Cardiac muscle cell (in vitro differentiated cells and primary cell): ENCODE data around the gene HSD17B8. TPM values are rescaled to one million over a fixed set of nuclear protein-coding genes. Genes with fewer than 3 reads are reported as not detected.

Experiments used
- DNase-seq, 2 donors: peaks; one replicate each; pipeline versions ENCODE4 v3.0.0 to v3.0.0-alpha.2; 2010 to 2017; ENCODE audit warnings: low read depth in 1 of 2, low spot score in 1 of 2
- H3K27ac ChIP-seq: fragments of 200-600 bp; sonication (generic); 2 replicates; pipeline ENCODE4 v1.5.1; 2016
- H3K27me3 ChIP-seq: fragments of 200-600 bp; sonication (generic); 2 replicates; pipeline ENCODE4 v1.6.0; 2016; ENCODE audit warnings: control low read depth
- H3K36me3 ChIP-seq: fragments of 200-600 bp; sonication (generic); 2 replicates; pipeline ENCODE4 v1.5.1; 2016; ENCODE audit warnings: control low read depth
- H3K4me1 ChIP-seq: fragments of 200-600 bp; sonication (generic); 2 replicates; pipeline ENCODE4 v1.8.1; 2017; ENCODE audit warnings: low read depth, mild to moderate bottlenecking, mixed run types
- H3K4me3 ChIP-seq: fragments of 200-600 bp; sonication (generic); 2 replicates; pipeline ENCODE4 v1.5.1; 2016; ENCODE audit warnings: mild to moderate bottlenecking
- H3K9me3 ChIP-seq: fragments of 200-600 bp; sonication (generic); 2 replicates; pipeline ENCODE4 v1.5.1; 2017; ENCODE audit warnings: low read depth, mild to moderate bottlenecking, control low read depth
- polyA plus RNA-seq: library from polyadenylated mRNA; unstranded; fragments of >200 nt; fragmentation: Nextera tagmentation; extraction: Ambion mirVana; gene quantifications from 2 replicates; pipeline ENCODE4 v1.2.1, GENCODE V29; 2016
- total RNA-seq: library from RNA; depleted of rRNA; stranded (reverse); fragments of >200 nt; gene quantifications from 2 replicates; pipeline ENCODE4 v1.2.3, GENCODE V29; 2016
- TF ChIP-seq, protein P1 (sequence below): IDR thresholded peaks from 2 replicates; pipeline ENCODE4 v1.5.1; 2012; ENCODE audit warnings: low read depth, mild to moderate bottlenecking, low read length

Gene HSD17B8
- total and polyA plus RNA-seq, 2 experiments from 2014 or later, result 45.4 to 47.6 TPM

DNA sequence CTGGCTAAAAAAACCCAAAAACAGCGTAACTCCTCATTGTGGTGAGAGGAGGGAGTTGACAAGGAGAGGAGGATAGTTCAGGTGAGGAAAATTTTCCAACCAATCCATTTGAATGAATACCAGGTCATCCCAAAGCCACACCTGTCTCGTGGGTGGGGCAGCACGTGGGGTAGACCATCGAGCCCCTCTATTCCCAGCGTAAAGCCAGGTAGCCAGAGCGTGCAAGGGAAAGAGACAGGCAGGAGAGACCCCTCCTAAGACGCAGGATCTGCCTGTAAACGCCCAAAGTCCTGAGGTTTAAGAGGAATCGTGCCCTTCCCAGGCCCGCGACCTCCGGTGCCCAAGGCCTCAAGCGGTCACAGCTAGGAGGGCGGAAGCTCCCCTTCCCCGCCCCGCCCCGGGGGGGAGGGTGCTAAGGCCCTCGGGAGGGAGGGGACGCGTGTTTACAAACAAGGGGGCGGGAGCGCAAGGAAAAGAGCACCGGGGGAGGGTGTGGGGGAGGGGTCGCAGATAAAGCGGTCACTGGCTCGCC lies 4.7 kb upstream of the HSD17B8 start:
- peaks cover 17% of the 10 kb centered on the region for H3K36me3 ChIP-seq
- DNase-seq, result peak in 1 of 2 donors; percentile 70
- H3K27ac ChIP-seq, result peak overlapping the region; percentile 95
- H3K4me1 ChIP-seq, result peaks cover 24% of the 10 kb centered on the region
- no peaks in the 10 kb centered on the region for H3K9me3 ChIP-seq
- H3K27me3 ChIP-seq, result no peaks in the 10 kb centered on the region
- TF ChIP-seq, protein P1, sequence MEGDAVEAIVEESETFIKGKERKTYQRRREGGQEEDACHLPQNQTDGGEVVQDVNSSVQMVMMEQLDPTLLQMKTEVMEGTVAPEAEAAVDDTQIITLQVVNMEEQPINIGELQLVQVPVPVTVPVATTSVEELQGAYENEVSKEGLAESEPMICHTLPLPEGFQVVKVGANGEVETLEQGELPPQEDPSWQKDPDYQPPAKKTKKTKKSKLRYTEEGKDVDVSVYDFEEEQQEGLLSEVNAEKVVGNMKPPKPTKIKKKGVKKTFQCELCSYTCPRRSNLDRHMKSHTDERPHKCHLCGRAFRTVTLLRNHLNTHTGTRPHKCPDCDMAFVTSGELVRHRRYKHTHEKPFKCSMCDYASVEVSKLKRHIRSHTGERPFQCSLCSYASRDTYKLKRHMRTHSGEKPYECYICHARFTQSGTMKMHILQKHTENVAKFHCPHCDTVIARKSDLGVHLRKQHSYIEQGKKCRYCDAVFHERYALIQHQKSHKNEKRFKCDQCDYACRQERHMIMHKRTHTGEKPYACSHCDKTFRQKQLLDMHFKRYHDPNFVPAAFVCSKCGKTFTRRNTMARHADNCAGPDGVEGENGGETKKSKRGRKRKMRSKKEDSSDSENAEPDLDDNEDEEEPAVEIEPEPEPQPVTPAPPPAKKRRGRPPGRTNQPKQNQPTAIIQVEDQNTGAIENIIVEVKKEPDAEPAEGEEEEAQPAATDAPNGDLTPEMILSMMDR, result no peak
- peak overlapping the region; percentile 66 for H3K4me3 ChIP-seq

DNA sequence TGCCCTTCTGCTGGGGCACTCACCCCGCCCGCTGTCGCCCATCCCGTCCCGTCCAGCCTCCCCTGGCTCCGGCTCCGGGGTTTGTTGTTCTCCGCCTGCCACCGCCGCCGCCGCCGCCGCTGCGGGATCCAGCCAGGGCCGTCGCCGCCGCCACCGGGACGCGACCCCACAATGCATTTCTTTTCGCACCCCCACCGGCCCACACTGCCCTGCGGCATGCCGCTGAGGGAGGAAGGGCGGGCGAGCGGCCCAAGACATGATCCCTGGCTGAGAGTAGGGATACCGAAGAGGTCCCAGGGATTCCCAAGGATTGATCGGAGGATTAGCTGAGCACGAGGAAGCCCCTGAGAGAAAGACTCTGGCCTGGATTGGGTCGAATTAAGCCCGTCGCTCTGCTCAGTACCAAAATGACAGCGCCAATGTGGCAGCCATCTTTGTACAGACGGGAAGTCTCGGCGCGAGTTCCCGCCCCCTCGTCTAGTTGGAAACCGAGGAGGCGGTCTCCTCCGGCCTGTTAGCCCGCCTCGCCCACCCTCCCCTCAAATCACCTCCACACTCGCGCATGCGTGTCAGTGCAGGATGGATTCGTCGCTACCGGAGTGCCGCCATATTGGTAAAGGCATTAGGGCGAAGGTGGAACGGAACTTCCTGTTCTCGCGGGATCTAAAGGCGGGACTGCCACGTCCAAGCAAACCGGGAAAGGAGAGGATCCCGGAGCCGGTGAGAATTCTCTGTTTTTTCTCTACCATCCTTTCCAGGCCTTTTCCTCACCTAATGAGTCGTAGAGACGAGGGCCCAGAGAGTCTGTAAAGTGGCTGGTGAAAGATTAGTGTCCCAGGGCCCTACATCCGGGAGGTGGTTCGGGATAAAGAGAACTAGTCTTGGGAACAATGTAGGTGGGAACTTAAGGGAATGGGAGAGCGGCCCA lies 4.0 kb upstream of the HSD17B8 start, which contains the start of the genes RXRB and SLC39A7:
RXRB (minus strand) TSS at position 447 of the 928 bp plus-strand sequence; CDS start at position 258, 189 bp downstream.
SLC39A7 (plus strand) TSS at position 649 of the 928 bp plus-strand sequence. CDS start 379 bp downstream, outside the sequence.
- TF ChIP-seq, protein P1, result no peak
- H3K27me3 ChIP-seq, result no peaks in the 10 kb centered on the region
- peaks cover 17% of the 10 kb centered on the region for H3K36me3 ChIP-seq
- no peaks in the 10 kb centered on the region for H3K9me3 ChIP-seq
- H3K4me1 ChIP-seq, result peaks cover 17% of the 10 kb centered on the region
- peak within 1 kb of the TSS; percentile 95 for H3K27ac ChIP-seq
- peak within 1 kb of the TSS; percentile 66 for H3K4me3 ChIP-seq
- DNase-seq, result peak; percentile 99 to 100

DNA sequence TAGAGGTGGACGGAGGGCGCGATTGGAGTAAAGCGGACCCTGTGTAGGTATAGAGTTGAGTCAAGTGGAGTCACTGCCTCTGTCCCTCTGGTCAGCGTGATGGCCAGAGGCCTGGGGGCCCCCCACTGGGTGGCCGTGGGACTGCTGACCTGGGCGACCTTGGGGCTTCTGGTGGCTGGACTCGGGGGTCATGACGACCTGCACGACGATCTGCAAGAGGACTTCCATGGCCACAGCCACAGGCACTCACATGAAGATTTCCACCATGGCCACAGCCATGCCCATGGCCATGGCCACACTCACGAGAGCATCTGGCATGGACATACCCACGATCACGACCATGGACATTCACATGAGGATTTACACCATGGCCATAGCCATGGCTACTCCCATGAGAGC lies 3.3 kb upstream of the HSD17B8 start:
- peak; percentile 23 to 59 for DNase-seq
- H3K9me3 ChIP-seq, result no peaks in the 10 kb centered on the region
- TF ChIP-seq, protein P1, result no peak
- H3K27ac ChIP-seq, result peak overlapping the region; percentile 95
- H3K4me3 ChIP-seq, result peak overlapping the region; percentile 66
- H3K4me1 ChIP-seq, result peaks cover 13% of the 10 kb centered on the region
- peaks cover 17% of the 10 kb centered on the region for H3K36me3 ChIP-seq
- no peaks in the 10 kb centered on the region for H3K27me3 ChIP-seq

DNA sequence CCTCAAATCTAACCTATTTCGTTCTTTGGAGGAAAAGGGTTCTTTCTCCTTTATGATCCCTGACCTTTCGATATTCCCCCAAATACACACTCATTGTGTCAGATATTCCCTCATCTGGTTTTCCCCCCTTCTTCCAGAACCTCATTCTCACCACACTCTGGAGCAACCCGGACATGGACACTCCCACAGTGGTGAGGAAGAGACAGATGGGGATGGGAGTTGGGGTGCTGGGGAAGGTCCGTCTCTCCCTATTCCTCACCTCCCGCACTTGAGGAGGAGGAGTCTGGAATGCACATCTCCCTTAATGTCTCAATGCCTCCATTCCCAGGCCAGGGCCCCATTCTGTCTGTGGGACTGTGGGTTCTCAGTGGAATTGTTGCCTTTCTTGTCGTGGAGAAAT lies 2.5 kb upstream of the HSD17B8 start:
- Histone ChIP-seq H3K4me3 (peak overlapping the region; percentile 66), H3K27me3 (no peaks in the 10 kb centered on the region), H3K9me3 (no peaks in the 10 kb centered on the region), H3K4me1 (peaks cover 16% of the 10 kb centered on the region), H3K36me3 (peaks cover 17% of the 10 kb centered on the region), H3K27ac (peak overlapping the region; percentile 95)
- DNase-seq, result no peak
- TF ChIP-seq, protein P1, result no peak

DNA sequence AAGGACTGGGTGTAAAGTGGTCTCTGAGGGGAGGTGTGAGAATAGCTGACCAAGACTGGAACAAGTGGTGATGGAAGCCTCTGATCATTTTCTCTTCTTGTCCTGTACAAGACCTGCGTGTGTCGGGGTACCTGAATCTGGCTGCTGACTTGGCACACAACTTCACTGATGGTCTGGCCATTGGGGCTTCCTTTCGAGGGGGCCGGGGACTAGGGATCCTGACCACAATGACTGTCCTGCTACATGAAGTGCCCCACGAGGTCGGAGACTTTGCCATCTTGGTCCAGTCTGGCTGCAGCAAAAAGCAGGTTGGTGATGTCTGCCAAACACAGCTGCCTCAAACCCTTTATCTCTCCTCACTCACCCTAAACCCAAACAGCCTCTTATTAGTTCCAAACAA lies 1.7 kb upstream of the HSD17B8 start:
- H3K4me3 ChIP-seq, result no peak overlapping the region
- no peak overlapping the region for H3K27ac ChIP-seq
- H3K27me3 ChIP-seq, result no peaks in the 10 kb centered on the region
- no peak for DNase-seq
- H3K9me3 ChIP-seq, result no peaks in the 10 kb centered on the region
- peaks cover 17% of the 10 kb centered on the region for H3K36me3 ChIP-seq
- TF ChIP-seq, protein P1, result no peak
- peaks cover 18% of the 10 kb centered on the region for H3K4me1 ChIP-seq
